PC-9 (cell line): ENCODE data around the gene AP4E1. TPM values are rescaled to one million over a fixed set of nuclear protein-coding genes. Genes with fewer than 3 reads are reported as not detected.

ENCODE experiments used
- BruUV-seq: library from RNA; stranded (reverse); fragments of 400-500 nt; replicated peaks from 2 replicates; lab custom pipeline; 2021; lab: Mats Ljungman, UMichigan
- CTCF ChIA-PET: fragments of 300-600 bp; sonication (Branson Sonifier 250); formaldehyde crosslinking; loops from one replicate; lab custom pipeline; 2022; ENCODE audit warnings: antibody characterized with exemption; lab: Charles Lee
- POLR2A ChIA-PET: fragments of 300-600 bp; sonication (Branson Sonifier 250); formaldehyde crosslinking; loops from one replicate; lab custom pipeline; 2022; ENCODE audit warnings: antibody characterized with exemption; ENCODE audit not compliant: unreplicated experiment; lab: Charles Lee
- DNase-seq, 2 experiments: peaks; one replicate each; pipeline versions ENCODE4 v3.0.0 to v3.0.0-alpha.2; 2015 to 2022; ENCODE audit warnings: mixed read lengths in 1 of 2
- H2AFZ ChIP-seq: fragments of 200-600 bp; sonication (generic); 2 replicates; pipeline ENCODE4 v1.8.1; 2017; ENCODE audit warnings: antibody characterized with exemption
- H3F3A ChIP-seq: fragments of 200-600 bp; sonication (generic); 2 replicates; pipeline ENCODE4 v1.8.1; 2017; ENCODE audit warnings: antibody characterized with exemption, mild to moderate bottlenecking, low read depth; ENCODE audit not compliant: insufficient read depth
- H3K27ac ChIP-seq: fragments of 200-600 bp; sonication (generic); 2 replicates; pipeline ENCODE4 v1.6.1; 2016; ENCODE audit warnings: mixed run types
- H3K27me3 ChIP-seq: fragments of 200-600 bp; sonication (generic); 2 replicates; pipeline ENCODE4 v1.6.1; 2016; ENCODE audit warnings: low read depth, mixed run types; ENCODE audit not compliant: insufficient read depth
- H3K36me3 ChIP-seq: fragments of 200-600 bp; sonication (generic); 2 replicates; pipeline ENCODE4 v1.6.1; 2016; ENCODE audit warnings: low read depth, mixed run types
- H3K4me1 ChIP-seq: fragments of 200-600 bp; sonication (generic); replicated peaks from 2 replicates; pipeline ENCODE4 v1.6.1; 2016; ENCODE audit warnings: mixed run types; ENCODE audit not compliant: insufficient read depth
- H3K4me2 ChIP-seq: fragments of 200-600 bp; sonication (generic); 2 replicates; pipeline ENCODE4 v1.6.1; 2017; ENCODE audit warnings: mixed run types
- H3K4me3 ChIP-seq: fragments of 200-600 bp; sonication (generic); 2 replicates; pipeline ENCODE4 v1.6.1; 2016; ENCODE audit warnings: mixed run types
- H3K79me2 ChIP-seq: fragments of 200-600 bp; sonication (generic); 2 replicates; pipeline ENCODE4 v1.6.1; 2017; ENCODE audit warnings: low read depth, mixed run types
- H3K9me2 ChIP-seq: fragments of 200-600 bp; sonication (generic); 2 replicates; pipeline ENCODE4 v1.8.1; 2017; ENCODE audit warnings: mild to moderate bottlenecking; ENCODE audit not compliant: insufficient read depth
- H3K9me3 ChIP-seq: fragments of 200-600 bp; sonication (generic); 2 replicates; pipeline ENCODE4 v1.8.1; 2016; ENCODE audit warnings: low read depth; ENCODE audit not compliant: insufficient read depth
- H4K20me1 ChIP-seq: fragments of 200-600 bp; sonication (generic); 2 replicates; pipeline ENCODE4 v1.8.1; 2017; ENCODE audit not compliant: insufficient read depth
- CTCF ChIP-seq: fragments of 200-600 bp; sonication (generic); conservative IDR thresholded peaks from 2 replicates; pipeline ENCODE4 v1.6.1; 2017; ENCODE audit warnings: mixed run types, antibody characterized with exemption, mild to moderate bottlenecking, moderate library complexity
- EZH2 ChIP-seq: fragments of 200-600 bp; sonication (generic); IDR thresholded peaks from 2 replicates; pipeline ENCODE4 v1.8.0; 2017; ENCODE audit warnings: antibody characterized with exemption, low read depth
- intact Hi-C: fragments of 100-400 bp; cut with micrococcal nuclease; formaldehyde crosslinking; loops from one replicate; pipeline ENCODE4 v1.10.0; 2022; ENCODE audit not compliant: unreplicated experiment
- total RNA-seq: library from RNA; stranded (reverse); gene quantifications from 2 replicates; pipeline ENCODE4 v1.2.3, GENCODE V29; 2021

AP4E1 gene
- total RNA-seq, 1 experiment from 2014 or later: 10.0 TPM

GRCh38 chr15:51049081-51049480 lies 140.6 kb downstream of the AP4E1 start:
- no peak overlapping the region for H2AFZ ChIP-seq
- H3K79me2 ChIP-seq: no peaks in the 10 kb centered on the region
- no peak overlapping the region for H3K27ac ChIP-seq
- no peaks in the 10 kb centered on the region for H3K9me3 ChIP-seq
- ChIA-PET CTCF (no interaction called here), POLR2A (no interaction called here)
- H3K36me3 ChIP-seq: no peaks in the 10 kb centered on the region
- intact Hi-C loops: no loop called here
- no peak for DNase-seq
- no peaks in the 10 kb centered on the region for H3K4me1 ChIP-seq
- H3K4me2 ChIP-seq: no peak overlapping the region
- no peaks in the 10 kb centered on the region for H4K20me1 ChIP-seq
- H3F3A ChIP-seq: no peaks in the 10 kb centered on the region
- H3K9me2 ChIP-seq: no peaks in the 10 kb centered on the region
- no peaks in the 10 kb centered on the region for H3K27me3 ChIP-seq
- H3K4me3 ChIP-seq: no peak overlapping the region
- TF ChIP-seq EZH2: no peak
- no peak for TF ChIP-seq CTCF
- no TSS peak for BruUV-seq

DNA sequence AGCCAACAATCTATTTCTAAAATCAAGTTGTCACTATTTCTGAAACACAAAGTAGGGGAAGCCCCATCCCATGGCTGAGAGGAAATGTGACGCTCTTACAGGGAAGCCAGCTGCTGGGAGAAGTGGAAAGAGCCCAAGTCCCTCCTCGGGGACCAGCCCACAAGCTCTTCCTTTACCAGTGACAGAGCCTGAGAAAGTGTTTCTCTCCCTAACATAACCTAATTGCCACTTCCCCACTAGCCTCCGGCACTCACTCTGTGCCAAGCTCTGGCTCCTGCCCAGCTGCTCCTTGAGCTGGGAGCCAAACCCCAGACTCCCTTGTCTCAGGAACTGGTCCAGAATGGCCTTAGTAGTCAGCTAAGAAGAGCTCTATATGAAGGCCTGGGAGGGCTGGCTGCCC lies 143.3 kb downstream of the AP4E1 start:
- no peaks in the 10 kb centered on the region for H3K9me2 ChIP-seq
- TF ChIP-seq CTCF (no peak), EZH2 (no peak)
- ChIA-PET CTCF (no interaction called here), POLR2A (no interaction called here)
- H3K36me3 ChIP-seq: no peaks in the 10 kb centered on the region
- H3K4me2 ChIP-seq: no peak overlapping the region
- intact Hi-C loops: no loop called here
- no peaks in the 10 kb centered on the region for H3K79me2 ChIP-seq
- H3K4me1 ChIP-seq: no peaks in the 10 kb centered on the region
- no TSS peak for BruUV-seq
- H3K27me3 ChIP-seq: no peaks in the 10 kb centered on the region
- H3K9me3 ChIP-seq: no peaks in the 10 kb centered on the region
- H3K4me3 ChIP-seq: no peak overlapping the region
- no peak for DNase-seq
- H3K27ac ChIP-seq: no peak overlapping the region
- no peaks in the 10 kb centered on the region for H3F3A ChIP-seq
- H4K20me1 ChIP-seq: no peaks in the 10 kb centered on the region
- no peak overlapping the region for H2AFZ ChIP-seq

- CTCF ChIA-PET: interaction anchor here (0.7 kb wide), 1 partner anchor 596 kb away, joined by 5 read pairs; no protein-coding TSS in a partner anchor
- no peaks in the 10 kb centered on the region for H3K36me3 ChIP-seq
- no peaks in the 10 kb centered on the region for H3K79me2 ChIP-seq
- no peaks in the 10 kb centered on the region for H3K9me2 ChIP-seq
- H3K27ac ChIP-seq: no peak overlapping the region
- no peak for DNase-seq
- H3K27me3 ChIP-seq: peaks cover 2% of the 10 kb centered on the region; the same call in 1 of the 2 replicates
- no peak overlapping the region for H3K4me2 ChIP-seq
- no peaks in the 10 kb centered on the region for H3F3A ChIP-seq
- no peaks in the 10 kb centered on the region for H3K4me1 ChIP-seq
- intact Hi-C loops: no loop called here
- no peak overlapping the region for H3K4me3 ChIP-seq
- POLR2A ChIA-PET: no interaction called here
- TF ChIP-seq CTCF: no peak
- no peaks in the 10 kb centered on the region for H4K20me1 ChIP-seq
- no peaks in the 10 kb centered on the region for H3K9me3 ChIP-seq
- BruUV-seq: no TSS peak
- no peak overlapping the region for H2AFZ ChIP-seq
These were observed 145.1 kb downstream of the AP4E1 start for GRCh38 chr15:51053571-51053970.
